Stimulated activated CD8-positive, alpha-beta memory T cell treated with anti-CD3 and anti-CD28 coated beads, Interleukin-7, amount 100 ng/mL, for 1 hour (primary cell): Measurements from ENCODE around the gene CHMP4B.

ENCODE experiments used
- DNase-seq, 2 donors: peaks; one replicate each; pipeline ENCODE4 v3.0.0-alpha.2; 2020; ENCODE audit warnings: low read depth in 2 of 2

CHMP4B gene

DNA sequence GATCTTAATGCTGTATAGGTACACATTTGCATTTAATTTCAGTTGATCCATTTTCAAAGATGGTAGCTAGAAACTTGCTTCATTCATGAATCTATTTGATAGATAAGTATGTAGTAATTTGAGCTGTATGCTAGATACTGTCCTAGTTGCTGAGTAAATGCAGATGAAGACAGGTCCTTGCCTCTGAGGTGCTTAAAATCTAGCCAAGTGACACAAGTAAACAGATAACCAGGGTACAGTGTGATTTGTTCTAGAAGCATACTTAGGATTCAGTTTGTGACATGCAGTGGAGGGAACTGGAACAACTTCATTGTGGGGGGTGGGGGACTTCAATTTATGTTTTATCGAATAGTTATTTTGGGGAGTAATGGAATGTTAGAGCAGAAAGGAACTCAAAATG is 9.2 kb downstream of the CHMP4B start:
- DNase-seq: no peak

DNA sequence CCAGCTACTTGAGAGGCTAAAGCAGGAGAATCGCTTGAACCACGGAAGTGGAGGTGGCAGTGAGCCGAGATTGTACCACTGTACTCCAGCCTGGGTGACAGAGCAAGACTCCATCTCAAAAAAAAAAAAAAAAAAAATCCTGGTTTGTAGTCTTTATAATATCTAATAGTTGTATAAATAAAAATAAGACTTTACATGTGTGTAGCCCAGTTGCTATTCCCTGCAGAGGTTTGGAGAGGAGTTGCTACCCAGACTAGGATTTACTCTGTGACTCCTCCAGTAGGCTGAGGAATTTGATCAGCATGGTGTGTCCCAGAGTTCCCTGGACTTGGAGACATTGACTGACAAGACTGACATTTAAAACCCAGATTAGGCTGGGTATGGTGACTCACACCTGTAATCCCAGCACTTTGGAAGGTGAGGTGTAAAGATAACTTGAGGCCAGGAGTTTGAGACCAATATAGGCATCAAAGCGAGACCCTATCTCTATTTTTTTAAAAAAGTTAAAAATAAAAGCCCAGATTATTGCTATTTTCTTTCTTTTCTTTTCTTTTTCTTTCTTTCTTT is 10.2 kb downstream of the CHMP4B start:
- no peak for DNase-seq

DNA sequence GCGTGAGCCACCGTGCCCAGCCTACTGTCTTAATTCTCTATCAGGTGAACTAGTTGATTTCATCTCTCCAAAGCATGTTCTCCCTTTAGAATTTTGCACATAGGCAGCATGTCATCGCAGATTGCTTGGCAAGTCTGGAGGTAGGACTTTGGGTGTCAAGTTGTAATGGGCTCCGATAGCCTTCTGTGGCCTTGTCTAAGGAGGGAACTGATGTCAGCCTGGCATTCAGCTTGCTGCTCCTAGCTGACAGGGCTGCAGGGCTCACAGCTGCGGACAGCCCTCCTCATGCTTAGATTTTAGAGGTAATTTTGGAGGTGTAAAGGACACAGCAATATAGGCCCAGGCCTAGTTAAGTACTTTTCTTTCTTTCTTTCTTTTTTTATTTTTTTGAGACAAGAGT is 11.3 kb downstream of the CHMP4B start:
- no peak for DNase-seq

DNA sequence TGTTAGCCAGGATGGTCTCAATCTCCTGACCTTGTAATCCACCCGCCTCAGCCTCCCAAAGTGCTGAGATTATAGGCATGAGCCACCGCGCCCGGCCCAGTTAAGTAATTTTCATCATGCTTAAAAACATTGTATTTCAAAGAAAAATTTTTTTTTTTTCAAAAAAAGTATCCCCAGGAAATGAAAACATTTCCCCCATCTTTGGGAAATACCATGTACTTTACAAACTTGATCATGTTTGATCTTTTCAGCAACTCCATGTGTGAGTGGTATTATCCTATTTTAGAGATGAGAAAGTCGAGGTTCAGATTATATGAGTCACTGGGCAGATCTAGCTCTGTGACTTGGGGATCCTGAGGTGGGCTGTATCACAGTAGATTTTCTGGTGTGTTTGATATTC is 11.8 kb downstream of the CHMP4B start:
- no peak for DNase-seq

DNA sequence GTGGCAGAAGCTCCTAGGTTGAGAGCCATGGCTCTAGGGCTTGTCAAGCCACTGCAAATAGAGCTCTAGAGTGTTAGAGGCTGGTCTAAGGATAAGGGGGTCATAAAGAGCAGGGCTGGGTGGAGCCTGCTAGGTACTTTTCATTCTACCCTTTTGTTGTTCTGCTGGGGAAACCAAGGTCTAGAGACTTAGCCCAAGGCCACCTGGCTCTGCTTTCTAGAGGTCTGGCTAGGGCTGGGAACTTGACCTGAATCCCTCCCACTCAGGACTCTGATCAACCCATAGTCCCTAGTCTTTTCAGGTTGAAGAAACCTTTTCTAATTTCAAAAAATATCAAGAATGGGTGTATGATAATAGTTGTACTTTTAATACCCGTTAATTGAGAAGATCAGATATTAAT is 13.7 kb downstream of the CHMP4B start:
- no peak for DNase-seq

DNA sequence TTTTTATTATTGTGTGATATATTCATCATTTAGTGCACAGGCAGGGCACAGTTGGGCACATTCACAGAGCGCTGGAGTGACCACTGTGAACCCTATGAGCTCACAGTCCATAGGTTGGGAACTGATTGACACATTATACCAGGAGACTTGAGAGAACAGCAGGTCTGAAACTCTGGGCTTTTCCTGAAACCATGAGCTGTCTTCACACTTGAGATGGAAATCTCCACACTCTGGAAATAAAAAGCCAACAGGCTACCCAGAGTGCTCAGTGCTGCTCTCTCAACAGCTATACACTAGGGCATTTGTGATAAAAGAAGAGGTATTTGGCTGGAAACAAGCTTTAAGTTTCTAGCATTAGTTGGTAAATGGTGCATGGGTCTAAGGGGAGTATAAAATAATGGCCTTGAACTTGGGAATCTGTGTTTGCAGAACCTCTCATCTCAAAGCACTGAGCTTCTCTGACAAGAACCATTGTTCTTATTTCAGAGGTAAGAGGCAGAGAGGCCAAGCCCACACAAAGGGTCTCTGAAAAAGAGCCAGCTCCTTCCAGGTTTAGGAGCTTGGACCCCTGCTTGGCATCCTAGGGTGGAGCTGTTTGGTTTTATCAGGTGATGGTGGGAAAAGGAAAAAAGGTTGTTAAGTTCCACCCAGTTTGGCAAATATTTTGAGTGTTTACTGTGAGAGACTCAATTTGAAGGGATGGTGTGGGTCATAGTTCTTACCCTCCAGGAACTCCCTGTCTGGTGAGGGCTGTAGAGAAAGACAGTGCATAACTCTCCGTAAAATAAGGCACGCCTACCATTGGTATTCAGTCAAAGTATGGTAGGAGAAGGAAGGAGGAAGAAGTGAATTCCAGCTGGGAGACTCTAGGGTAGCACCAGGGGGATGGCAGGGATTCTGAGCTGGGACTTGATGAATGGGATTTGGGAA is 14.5 kb downstream of the CHMP4B start:
- DNase-seq: no peak

DNA sequence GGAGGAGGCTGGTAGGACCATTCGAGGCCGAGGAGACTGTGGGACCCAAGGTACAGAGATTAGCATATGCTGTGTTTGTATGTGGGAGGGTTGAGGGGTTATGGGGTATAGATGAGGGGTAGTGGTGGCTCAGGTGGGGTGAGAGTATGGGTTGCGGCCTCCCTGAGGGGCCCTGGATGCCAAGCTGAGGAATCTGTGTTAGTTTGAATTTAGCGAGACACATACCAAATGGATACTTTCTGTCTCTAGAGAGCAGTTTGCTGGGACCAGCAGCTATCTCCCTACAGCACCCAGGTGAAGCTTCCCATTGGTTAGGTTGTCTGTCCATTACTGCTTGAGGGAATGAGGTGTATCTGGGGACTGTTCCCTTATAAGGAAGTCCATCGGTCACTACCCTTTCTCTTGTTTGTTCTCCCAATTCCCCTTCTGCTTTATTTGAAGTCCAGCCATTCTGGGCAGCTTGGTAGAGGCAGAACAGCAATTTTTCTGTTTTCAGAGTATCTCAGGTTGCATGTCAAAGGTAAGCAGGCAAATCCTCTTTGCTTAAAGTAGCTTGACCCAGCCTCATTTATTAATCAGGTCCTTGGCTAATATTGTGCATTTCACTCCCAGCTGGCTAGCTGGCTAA is 15.2 kb downstream of the CHMP4B start:
- DNase-seq: no peak

DNA sequence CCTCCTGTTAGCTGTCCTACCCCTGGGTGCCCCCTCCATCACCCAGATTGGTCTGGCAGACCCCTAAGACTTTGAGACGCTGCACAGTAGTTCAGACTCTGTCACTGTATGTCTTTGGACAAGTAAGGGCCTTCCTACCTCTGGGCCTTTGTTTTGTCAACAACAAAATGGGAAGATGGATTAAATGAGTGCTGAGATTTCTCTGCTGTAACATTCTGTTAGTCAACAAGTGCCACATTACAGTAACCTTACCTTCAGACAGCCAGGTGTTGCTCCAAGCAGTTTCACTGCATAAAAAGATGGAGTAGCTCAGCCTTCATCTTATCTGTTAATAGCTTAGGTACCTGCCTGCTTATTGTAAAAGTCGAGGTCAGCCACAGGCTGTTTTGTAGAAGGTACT is 16.0 kb downstream of the CHMP4B start:
- DNase-seq: no peak

DNA sequence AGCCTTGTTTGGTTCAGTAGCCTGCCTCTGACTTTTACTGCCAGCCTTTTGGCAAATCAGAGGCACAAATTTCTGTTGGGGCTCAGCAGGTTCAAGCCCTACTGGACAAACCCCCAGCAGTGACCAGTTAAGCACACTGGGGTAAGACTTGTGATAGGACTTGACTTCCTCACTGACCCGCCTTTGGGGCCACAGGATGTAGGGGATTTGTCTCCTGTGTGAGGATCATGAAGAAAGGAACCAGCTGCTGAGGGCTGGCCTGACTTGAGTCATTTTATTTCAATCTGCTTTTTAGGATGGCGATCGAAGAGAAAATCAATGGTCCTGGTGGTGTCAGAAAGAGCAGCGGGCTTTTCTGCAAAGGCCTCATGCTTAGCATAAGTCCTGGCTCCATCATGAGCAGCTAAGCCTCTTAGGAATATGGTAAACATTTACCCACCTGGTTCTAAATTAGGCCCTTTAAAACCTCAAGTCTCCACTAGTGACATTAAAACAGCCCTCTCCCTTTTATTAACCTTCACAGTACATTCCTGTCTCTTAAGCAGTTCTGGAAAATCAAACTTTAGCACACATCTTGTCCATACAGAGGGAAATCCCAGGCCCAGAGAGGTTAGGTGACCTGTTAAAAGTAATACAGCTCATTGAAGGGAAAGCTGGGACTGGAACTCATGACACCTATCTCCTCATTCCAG is 16.6 kb downstream of the CHMP4B start:
- no peak for DNase-seq

DNA sequence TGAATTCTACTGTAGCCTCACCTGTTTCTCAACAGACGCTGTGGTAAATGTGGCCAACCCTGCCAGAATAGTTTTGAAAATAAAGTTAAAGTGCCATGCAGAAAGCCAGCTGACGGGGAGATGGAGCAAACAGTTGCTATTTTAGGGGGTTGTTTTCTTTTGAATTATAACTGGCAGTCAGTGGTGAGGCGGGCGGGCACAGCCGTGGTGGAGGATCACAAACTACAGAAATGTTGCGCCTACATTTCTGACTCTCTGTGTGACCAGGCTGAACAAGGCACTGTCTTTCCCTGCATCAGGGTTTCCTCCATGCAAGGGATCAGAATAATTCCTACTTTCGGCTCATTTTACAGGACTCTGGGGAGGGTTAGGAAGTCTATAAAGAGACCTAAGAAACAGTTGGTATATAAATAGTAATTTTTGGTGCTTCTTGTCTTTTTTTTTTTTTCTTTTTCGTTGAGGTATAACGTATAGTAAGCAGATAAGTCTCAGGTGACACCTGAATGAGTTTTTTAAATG is 17.2 kb downstream of the CHMP4B start:
- no peak for DNase-seq

DNA sequence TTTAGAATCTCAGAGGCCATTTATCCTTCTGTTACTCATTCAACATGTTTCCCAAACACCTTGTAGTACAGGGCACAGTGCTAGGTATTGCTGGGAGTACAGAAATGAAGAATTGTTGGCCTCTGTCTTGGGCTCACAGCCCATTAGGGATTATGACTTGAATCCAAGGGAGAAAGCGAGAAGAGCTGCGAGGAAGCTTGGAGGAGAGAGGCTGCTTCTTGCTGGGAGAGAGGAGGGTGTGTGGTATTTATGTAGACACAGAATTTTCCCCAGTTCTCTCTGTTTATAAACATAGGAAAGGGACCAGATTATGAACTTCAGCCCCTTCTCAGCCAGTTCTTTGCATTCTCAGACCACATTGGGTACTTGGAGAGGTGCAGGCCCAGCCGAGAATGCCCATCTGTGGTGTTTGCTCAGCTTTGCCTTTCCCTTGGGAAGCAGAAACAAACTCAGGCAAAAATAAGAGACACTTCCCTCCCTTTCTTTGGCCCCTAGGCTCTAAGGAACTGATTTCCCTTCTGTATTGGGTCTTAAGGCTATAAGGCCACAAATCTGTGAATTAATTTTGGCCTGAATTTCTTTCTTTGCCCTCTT is 17.9 kb downstream of the CHMP4B start:
- no peak for DNase-seq

DNA sequence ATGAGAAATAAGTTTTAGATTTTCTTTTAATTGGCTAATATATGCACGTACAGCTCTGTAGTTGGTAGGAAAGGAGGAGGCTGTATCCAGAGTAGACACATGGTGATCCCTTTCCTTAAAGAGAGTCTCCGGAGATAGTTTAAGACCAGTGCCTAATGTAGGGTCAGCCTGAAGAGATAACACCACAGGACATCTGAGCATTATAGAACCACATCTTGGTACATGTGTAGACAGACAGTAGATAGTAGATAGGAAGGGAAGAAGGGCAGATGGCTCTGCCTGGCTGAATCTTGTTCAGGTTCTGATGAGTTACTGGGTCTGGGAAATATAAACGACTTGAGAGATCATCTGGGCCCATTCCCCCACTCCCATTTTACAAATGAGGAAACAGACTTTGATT is 18.5 kb downstream of the CHMP4B start:
- no peak for DNase-seq

DNA sequence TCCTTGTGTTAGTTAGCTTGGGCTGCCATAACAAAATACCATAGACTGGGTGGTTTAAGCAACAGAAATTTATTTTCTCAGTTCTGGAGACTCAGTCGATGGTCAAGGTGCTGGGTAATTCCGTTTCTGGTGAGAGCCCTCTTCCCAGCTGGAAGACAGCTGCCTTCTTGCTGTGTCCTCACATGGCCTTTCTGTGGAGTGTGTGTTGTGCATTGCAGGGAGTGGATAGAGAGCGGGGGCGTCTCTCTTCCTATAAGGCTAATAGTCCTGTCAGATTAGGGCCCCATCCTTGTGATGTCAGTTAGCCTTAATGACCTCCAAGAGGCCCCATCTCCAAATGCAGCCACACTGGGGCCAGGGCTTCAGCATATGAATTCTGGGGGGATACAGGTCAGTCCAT is 19.2 kb downstream of the CHMP4B start:
- DNase-seq: no peak

DNA sequence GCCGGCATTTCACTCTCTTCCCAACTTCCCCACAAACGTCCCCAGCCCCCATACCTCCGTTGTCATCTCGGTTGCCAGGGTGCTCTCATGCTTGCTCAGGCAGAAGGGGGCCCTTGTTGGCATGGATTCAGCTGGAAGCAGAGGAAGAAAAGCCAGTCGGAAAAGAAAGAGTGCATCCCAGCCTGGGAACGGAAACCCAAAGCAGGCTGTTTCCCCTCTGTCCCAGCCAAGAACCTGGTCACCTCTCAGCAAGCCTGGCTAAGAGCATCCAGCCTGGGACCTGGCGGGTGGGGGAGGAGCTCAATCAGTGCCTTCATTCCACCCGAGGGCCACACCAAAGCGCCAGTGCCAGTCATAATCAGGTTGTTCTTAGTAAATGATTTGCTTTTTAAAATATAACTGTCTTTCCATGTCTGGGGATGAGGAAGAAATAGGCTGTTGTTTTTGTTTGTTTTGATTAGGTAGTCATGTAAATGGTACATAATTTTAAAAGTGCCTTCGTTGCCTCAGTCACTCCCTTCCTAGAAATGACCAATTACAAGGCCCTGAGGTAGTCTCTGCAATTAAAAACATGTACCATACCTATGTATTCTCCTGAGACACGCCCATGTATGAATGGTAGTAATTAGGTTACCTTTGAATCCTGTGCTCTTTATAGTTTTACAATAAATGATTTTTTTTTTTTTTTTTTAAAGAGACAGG is 21.1 kb downstream of the CHMP4B start:
- DNase-seq: no peak

DNA sequence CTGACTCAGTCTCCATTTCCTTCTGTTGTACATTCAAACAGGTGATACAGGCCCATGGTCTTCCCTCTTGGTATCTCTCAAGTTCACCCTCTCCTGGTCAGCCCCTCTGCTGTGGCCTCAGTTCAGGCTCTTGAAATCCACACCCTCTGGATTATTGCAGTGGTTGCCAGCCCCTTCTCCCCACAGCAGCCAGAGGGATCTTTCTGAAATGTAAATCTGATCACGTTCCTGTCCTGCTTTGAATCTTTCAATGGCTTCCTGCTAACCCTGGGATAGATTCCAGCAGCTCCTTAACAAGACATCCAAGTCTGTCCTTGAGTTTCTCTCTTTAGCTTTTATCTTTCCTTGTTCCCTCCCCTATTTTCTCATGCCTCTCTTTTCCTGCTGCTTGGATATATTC is 22.2 kb downstream of the CHMP4B start:
- no peak for DNase-seq

DNA sequence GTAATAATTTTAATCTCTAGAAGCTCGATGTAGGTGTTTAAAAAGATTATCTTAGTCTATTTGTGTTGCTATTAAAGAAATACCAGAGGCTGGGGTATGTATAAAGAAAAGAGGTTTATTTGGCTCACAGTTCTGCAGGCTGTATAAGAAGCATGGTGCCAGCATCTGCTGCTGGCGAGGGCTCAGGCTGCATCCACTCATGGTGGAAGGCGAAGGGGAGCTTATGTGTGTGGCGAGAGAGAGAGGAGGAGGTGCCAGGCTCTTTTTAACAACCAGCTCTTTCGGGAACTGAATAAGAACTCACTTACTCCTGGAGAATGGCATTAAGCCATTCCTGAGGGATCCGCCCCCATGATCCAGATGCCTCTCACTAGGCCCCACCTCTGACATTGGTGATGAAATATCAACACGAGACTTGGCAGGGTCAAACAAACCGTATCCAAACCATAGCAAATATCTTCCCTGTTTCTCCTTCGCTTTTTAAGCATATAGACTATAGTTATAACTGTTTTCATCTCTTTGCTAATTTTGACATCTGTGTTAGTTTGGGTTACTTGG is 24.5 kb downstream of the CHMP4B start:
- DNase-seq: no peak

DNA sequence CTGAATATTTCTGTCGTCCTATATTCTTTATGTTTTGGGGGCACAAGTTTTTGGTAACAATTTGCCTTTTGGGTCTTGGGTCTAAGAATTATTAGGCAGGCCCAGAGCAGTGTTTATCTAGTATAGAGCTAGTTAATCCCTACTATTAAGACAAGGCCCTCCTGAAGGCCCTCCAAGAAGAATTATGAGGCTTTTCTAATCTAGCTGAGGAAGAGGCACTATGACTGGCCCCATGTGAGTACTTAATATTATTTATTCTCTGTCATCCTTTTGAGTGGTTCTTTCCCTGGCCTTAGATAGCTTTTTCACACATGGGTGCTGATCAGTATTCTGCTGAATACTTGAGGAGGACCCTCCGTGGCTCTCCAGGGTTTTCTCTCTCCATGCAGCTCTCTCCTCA is 25.1 kb downstream of the CHMP4B start:
- DNase-seq: no peak

DNA sequence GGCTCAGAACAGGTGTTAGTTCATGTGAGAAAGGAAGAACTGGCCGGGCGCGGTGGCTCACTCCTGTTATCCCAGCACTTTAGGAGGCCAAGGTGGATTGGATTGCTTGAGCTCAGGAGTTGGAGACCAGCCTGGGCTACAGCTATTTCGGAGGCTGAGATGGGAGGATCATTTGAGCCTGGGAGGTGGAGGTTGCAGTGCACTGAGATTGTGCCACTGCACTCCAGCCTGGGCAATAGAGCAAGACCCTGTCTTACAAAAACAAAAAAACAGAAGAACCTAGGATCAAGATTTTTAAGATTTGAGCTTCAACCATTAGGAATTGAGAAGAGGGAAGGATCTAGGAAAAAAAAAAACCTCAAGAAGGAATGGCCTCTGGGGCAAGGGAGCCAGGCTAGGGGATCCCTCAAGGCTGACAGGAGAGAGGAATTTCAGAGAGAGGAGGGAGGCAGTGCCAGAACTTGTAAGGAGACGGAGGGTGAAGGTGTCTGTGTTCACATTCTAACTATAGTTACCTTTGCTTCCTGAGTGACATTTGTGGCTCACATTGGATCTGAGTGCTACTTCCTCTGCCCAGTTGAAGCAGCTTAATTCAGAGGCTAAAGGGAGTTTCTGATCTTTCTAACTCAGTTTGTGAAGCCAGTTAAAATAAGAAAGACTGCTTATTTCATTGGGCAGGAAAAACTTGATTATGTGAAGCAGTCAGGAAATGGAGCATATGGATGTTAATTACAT is 26.1 kb downstream of the CHMP4B start:
- DNase-seq: no peak

DNA sequence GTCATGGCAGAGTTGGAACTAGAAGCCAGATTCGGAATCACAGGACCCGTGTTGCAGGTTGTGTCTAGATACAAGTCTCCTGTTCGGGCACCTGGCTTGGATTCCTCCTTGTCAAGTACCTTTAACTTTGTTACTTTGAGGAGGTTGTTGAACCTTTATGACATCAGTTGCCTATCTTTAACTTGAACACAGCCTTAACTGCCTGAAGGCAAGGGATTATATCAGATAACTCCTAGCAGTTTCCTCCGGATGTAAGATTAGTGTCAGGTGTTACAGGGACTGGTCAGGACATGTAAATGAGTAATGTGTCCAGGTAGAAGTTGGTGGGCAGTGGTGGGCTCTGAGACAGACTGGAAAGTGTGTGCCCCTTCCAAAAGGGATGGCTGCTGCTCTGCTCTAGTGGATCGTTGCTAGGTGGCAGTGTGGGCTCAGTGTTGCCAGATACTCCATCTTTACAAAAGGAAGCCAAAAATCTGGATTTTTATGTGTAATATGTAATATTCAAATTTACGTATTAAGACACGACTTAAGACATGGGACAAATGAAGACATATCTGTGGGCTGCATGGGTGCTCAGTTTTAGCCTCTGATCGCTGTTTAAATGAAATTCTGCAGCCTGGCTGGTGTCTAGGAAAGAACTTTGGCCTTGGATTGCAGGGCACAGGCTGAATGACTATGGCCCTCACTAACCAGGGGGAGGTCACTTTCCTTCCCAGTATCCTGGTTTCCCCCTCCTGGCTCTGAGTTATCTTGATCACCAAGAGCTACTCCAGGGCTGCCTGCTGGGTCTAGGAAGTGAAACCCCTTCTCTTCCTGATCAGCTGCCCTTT is 27.1 kb downstream of the CHMP4B start:
- no peak for DNase-seq
